ENCODE results near the gene SRGN.

The SRGN gene

GRCh38 chr10:69142983-69143382, 55.1 kb downstream of the SRGN start:
- DNase-seq = no peak

DNA sequence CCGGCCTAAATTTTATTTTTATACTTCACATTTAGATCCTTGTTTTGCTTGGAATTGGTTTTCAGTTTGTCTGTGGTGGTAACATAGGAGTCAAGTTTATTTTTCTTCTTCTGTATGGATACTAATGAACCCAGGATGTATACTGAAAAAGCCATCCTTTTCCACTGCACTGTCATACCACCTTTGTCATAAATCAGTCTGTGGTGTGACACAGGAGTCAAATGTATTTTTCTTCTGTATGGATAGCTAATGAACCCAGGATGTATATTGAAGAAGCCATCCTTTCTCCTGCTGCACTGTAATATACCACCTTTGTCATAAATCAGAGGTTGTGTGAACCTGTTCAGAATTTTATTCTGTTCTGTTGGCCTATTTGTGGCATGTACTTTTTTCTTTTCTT, 57.4 kb downstream of the SRGN start:
- DNase-seq = no peak

DNA sequence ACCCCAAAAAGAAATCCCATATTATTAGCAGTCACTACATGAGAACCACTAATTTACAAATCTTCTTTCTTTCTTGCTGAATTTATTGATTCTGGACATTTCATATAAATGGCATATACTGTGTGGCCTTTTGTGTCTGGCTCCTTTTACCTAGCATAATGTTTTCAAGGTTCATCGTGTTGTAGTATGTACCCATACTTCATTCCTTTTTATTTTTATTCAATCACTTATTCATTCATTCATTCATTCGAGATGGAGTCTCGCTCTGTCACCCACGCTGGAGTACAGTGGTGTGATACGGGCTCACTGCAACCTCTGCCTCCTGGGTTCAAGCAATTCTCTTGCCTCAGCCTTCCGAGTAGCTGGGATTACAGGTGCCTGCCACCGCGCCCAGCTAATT, 58.0 kb downstream of the SRGN start:
- no peak for DNase-seq

DNA sequence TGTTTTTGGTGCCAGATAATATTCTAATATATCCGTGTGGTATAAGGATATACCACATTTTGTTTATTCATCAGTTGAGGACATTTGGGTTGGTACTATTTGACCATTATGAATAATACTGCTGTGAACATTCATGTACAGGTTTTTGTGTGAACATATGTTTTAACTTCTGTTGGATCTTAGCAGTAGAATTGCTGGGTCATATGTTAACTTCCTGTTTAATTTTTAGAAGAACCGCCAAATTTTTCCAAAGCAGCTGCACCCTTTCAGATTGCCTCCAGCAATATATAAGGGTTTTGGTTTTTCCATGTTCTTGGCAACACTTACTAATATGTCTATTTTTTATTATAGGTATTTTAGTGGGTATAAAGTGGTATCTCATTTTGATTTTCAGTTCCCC, 58.9 kb downstream of the SRGN start:
- DNase-seq = no peak

GRCh38 chr10:69151984-69152383, 64.1 kb downstream of the SRGN start:
- no peak for DNase-seq

DNA sequence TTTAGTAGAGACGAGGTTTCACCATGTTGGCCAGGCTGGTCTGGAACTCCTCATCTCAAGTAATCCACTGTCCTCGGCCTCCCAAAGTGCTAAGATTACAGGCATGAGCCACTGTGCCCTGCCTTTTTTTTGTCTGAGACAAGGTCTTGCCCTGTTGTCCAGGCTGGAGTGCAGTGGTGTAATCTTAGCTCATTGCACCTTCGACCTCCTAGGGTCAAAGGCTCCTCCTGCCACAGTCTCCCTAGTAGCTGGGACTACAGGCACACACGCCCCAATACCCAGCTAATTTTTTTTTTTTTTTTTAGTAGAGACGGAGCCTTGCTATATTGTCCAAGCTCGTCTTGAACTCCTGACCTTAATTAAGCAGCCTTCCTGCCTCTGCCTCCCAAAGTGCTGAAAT, 65.3 kb downstream of the SRGN start:
- DNase-seq = no peak

Data from COR-L47 (cell line).